Measurements from ENCODE around the gene EIF1B.

DNA sequence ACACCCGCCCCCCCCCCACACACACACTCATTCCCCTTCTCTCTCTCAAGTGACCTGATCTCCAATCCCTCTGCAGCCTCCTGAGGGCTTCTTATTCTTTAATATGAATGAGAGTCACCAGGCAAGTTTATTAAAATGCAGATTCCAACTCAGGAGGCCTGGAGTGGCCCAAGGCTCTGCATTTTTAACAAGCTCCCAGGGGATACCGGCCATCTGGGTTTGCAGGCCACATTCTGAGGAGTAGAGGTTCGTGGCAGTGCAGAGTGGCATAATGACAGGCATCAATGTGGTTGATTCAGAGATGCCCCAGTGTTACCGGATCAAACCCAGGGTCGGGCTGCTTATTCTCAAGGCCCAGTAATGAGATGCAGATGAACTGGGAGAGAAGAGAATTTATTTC lies 18.9 kb downstream of the EIF1B start:
- TF ChIP-seq CTCF (IDR thresholded peaks at IDR 0.05) (no peak), POLR2A (IDR thresholded peaks at IDR 0.05) (no peak)
